HG03060 (cell line): Measurements from ENCODE around the gene SLC16A6.
"Not testable (repeated sequence)": the region's sequence is repeated elsewhere in the genome, so short reads cannot be mapped to it uniquely, and the experiment has no call there.

Source experiments
- ATAC-seq: cut with Tn5 transposase; IDR thresholded peaks from one replicate; pipeline ENCODE4 v1.9.1; 2021; ENCODE audit warnings: low read depth, moderate number of reproducible peaks; ENCODE audit not compliant: unreplicated experiment

Gene SLC16A6

DNA sequence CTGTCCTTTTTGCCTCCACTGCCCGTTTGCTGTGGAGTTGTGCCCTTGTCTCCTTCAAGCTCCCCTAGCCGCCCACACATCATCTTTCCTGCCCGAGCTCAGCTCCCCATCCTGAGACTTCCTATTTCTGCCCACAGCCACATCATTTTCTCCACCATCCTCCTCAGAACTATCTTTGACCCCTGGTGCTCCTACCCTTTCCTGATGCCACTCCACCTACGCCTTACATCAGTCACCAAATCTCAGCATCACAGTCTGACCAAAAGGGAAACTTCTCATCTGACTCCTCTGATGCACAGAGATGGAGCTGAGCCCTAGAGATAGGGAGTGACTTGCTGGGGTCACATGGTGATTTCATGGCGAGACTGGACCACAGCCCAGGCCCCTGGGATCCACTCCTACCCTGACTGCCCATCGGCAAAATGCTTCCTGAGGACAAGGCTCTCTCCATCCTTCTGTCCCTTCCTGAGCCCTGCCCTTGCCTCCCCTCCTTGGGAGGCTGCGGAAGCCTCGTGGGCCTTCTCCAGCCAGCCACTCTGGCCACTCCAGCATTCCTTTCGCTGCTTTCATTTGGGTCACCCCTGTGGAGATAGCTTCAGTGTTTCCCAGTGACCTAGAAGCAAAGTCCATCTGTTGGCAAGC lies 62.8 kb downstream of the SLC16A6 start:
- ATAC-seq: not testable (repeated sequence)

DNA sequence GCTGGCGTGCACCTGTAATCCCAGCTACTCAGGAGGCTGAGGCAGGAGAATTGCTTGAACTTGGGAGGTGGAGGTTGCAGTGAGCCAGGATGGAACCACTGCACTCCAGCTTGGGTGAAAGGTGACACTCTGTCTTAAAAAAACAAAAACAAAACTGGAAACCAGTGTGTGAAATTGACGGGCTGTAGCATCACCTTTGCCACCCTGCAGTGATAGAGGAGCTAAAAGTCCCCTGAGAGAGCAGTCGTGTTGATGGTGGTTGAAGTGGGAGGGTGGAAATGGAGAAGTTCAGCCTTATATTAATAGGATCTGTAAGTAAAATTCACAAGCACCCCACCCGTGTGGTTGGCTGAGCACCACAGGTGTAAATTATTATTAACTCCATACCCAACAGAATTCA lies 65.9 kb downstream of the SLC16A6 start:
- ATAC-seq: not testable (repeated sequence)

DNA sequence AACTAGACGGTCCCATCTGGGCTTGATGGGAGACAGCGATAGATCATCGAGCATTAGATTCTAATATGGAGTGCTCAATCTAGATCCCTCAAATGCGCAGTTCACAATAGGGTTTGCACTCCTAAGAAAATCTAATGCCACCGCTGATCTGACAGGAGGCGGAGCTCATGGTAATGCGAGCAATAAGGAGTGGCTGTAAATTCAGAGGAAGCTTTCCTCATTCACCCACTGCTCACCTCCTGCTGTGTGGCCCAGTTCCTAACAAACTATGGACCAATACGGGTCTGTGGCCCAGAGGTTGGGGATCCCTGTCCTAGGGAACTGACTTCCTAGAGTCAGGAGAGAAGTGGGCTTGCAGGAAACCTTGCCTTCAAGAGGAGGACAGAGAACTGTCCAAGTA lies 68.3 kb downstream of the SLC16A6 start:
- no peak for ATAC-seq

DNA sequence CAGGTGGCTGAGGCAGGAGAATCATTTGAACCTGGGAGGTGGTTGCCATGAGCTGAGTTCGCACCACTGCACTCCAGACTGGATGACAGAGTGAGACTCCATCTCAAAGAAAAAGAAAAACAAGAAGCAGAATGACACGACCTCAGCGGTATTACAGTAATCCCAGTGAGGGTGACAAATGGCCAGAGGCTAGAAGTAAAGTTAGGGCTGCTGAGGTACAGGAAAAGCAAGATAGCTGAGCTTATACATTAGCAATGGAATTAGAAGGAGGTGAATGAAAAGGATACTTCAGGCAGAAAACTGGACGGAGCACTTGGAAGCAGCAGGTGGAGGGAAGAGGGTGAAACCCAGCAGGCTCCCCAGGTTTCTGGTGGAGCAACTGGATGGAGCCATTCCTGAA lies 69.1 kb downstream of the SLC16A6 start:
- no peak for ATAC-seq

DNA sequence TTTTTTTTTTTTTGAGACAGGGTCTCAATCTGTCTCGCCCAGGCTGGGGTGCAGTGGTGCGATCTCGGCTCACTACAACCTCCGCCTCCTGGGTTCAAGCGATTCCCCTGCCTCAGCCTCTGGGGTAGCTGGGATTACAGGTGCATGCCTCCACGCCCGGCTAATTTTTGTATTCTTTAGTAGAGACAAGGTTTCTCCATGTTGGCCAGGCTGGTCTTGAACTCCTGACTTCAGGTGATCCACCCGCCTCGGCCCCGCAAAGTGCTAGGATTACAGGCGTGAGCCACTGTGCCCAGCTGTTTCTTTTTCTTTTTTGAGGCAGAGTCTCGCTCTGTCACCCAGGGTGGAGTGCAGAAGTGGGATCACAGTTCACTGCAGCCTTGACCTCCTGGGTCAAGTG lies 70.1 kb downstream of the SLC16A6 start:
- not testable (repeated sequence) for ATAC-seq

DNA sequence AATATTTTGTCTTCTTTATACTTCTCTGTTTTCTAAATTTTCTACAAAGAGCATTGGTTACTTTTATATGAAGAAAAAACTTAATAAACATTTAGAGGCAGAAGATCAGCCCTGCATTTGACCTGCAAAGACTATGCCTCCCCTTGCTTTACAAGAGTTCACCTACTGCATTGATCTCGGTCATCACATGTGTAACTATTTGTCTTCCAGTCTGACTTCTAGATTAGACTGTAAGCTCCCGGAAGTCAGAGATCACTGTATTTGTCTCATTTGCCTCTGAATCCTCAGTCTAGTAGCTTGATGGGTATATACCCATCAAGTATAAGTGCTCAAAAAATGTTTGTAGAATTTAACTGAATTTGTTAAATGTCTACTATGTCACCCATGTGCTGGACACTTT lies 70.7 kb downstream of the SLC16A6 start:
- ATAC-seq: not testable (repeated sequence)

DNA sequence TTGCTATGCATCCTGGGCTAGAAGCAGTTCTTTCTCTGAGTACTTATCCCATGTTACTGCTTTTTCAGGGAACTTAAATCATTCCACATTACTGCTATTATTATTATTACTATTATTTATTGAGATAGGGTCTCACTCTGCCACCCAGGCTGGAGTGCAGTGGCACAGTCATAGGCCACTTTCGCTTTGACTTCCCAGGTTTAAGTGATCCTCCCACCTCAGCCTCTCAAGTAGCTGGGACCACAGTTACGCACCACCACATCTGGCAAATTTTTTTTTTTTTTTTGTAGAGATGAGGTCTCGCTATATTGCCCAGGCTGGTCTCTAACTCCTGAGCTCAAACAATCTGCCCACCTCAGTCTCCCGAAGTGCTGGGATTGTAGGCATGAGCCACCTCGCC lies 71.5 kb downstream of the SLC16A6 start:
- not testable (repeated sequence) for ATAC-seq
